OCI-LY7 (cell line): ENCODE results near the gene SERTAD3.

ENCODE experiments used
- EZH2phosphoT487 ChIP-seq: fragments of 200-600 bp; sonication (generic); IDR thresholded peaks from 2 replicates; pipeline ENCODE4 v1.6.1; 2018; ENCODE audit warnings: low read depth, borderline replicate concordance, mild to moderate bottlenecking, mixed run types, antibody characterized with exemption, low read length, moderate library complexity, mixed read lengths
- TF ChIP-seq, protein P1 (sequence below): fragments of 200-600 bp; sonication (generic); conservative IDR thresholded peaks from 2 replicates; pipeline ENCODE4 v1.5.1; 2014; ENCODE audit warnings: mild to moderate bottlenecking, antibody characterized with exemption, low read length, moderate library complexity, mixed read lengths

DNA sequence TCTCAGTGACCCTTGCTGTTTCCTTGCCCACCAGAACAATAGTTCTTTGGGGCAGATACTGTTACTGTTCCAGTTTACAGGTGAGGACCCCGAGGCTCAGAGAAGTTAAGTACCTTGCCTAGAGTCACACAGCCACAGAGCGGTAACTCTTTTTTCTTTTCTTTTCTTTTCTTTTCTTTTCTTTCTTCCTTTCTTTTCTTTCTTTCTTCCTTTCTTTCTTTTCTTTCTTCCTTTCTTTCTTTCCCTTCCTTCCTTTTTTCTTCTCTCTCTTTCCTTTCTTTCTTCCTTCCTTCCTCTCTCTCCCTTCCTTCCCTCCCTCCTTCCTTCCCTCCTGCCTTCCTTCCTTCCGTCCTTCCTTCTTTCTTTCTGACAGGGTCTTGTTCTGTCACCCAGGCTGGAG is 26.1 kb downstream of the SERTAD3 start:
- TF ChIP-seq, protein P1, sequence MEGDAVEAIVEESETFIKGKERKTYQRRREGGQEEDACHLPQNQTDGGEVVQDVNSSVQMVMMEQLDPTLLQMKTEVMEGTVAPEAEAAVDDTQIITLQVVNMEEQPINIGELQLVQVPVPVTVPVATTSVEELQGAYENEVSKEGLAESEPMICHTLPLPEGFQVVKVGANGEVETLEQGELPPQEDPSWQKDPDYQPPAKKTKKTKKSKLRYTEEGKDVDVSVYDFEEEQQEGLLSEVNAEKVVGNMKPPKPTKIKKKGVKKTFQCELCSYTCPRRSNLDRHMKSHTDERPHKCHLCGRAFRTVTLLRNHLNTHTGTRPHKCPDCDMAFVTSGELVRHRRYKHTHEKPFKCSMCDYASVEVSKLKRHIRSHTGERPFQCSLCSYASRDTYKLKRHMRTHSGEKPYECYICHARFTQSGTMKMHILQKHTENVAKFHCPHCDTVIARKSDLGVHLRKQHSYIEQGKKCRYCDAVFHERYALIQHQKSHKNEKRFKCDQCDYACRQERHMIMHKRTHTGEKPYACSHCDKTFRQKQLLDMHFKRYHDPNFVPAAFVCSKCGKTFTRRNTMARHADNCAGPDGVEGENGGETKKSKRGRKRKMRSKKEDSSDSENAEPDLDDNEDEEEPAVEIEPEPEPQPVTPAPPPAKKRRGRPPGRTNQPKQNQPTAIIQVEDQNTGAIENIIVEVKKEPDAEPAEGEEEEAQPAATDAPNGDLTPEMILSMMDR: no peak
- TF ChIP-seq EZH2phosphoT487: no peak
